Measurements from ENCODE around the gene PHLDB2.

GRCh38 chr3:111944372-111944771 lies 85.3 kb downstream of the PHLDB2 start:
- TF ChIP-seq CTCF (IDR thresholded peaks at IDR 0.05 in 2 of 3, conservative IDR thresholded peaks at IDR 0.05 in 1 of 3; ENCODE audit: control insufficient read depth in 2 of 3, extremely low read depth in 1 of 3, insufficient read depth in 1 of 3, low read depth in 3 of 3, low read length in 3 of 3) (no peak), POLR2A (IDR thresholded peaks at IDR 0.05; ENCODE audit: low read depth, low read length) (no peak)
